ENCODE measurements around the gene ATP6V0B.
A peak's percentile ranks its signal among the peaks of the same experiment; 100 is the strongest.

ATP6V0B gene

DNA sequence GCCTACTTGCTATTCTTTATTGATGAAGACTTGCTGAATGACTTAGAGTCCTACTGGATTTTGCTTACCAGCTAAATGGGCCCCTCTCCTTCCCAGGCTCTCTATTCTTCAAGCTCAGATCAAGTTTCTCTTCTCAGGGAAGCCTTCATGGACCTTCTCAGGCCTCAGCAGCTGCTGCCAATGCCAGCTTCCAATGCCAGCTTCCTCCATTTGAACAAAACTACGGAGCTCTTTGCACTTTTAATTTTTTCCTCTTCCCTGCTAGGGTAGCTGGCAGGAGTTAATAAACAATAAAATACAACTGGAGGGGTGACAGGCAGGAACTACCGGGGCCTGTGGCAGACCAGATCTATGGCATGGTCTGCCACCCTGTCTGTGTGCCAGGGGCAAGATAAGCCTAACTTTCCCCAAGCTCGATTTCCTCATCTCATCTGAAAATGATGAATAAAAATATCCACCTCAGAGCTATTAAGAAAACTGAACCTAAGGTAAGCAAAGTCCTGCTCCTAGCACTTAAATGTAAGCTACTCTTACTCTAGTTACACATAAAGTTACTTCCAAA is 29.0 kb upstream of the ATP6V0B start:
- DNase-seq (ENCODE audit: extremely low read depth in 1 of 2, low read depth in 1 of 2) = no peak

DNA sequence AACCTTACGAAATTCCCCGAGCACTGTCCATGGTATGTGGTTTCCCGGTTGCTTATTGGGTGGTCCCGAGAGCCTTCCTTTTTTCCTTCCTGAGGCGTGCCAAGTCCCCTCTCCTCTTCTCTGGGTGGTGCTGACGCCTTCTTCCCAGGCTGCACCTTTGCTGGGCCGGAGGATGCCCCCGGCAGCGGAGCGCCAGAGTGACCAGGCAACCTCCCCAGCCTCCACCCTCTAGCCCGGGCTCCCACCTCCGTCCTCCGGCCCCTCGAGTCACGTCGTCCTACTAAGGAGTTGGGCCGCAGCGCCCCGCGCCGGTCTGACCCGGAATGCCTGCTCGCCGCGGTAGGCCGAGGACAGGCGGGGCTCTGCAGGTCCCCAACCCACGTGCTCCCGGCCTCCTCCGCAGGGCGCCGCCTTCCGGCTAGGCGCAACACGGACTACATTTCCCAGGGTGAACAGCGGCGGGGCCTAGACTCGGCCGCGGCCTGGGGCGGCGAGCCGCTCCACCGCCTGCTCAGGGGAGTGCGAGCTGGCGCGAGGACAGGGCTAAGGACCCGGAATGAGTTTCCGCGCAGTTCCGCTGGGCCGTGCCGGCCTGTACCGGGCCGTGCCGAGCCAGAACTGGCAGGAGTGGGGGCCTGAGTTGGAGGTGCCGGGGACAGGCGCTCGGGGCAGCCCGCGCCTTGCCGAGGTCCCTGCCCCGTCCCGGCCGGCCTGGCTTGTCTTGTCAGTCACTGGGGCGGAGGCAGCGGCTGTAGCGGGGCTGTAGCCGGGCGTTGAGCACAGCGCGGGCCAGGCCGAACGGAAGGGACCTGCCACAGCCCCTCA is 28.3 kb upstream of the ATP6V0B start, which contains the start of gene IPO13:
Gene IPO13, plus strand, starts transcription at position 715 of the 825 bp plus-strand sequence. CDS start 651 bp downstream, outside the sequence.
- DNase-seq (ENCODE audit: extremely low read depth in 1 of 2, low read depth in 1 of 2) = peak; percentile 90 to 93

- DNase-seq (ENCODE audit: extremely low read depth in 1 of 2, low read depth in 1 of 2) = no peak
These were observed 27.5 kb upstream of the ATP6V0B start for GRCh38 chr1:43947061-43947873.

GRCh38 chr1:43947874-43948437 is 26.8 kb upstream of the ATP6V0B start:
- DNase-seq (ENCODE audit: extremely low read depth in 1 of 2, low read depth in 1 of 2) = no peak

- no peak for DNase-seq (ENCODE audit: extremely low read depth in 1 of 2, low read depth in 1 of 2)
These were observed 25.1 kb upstream of the ATP6V0B start for GRCh38 chr1:43949678-43950077.

DNA sequence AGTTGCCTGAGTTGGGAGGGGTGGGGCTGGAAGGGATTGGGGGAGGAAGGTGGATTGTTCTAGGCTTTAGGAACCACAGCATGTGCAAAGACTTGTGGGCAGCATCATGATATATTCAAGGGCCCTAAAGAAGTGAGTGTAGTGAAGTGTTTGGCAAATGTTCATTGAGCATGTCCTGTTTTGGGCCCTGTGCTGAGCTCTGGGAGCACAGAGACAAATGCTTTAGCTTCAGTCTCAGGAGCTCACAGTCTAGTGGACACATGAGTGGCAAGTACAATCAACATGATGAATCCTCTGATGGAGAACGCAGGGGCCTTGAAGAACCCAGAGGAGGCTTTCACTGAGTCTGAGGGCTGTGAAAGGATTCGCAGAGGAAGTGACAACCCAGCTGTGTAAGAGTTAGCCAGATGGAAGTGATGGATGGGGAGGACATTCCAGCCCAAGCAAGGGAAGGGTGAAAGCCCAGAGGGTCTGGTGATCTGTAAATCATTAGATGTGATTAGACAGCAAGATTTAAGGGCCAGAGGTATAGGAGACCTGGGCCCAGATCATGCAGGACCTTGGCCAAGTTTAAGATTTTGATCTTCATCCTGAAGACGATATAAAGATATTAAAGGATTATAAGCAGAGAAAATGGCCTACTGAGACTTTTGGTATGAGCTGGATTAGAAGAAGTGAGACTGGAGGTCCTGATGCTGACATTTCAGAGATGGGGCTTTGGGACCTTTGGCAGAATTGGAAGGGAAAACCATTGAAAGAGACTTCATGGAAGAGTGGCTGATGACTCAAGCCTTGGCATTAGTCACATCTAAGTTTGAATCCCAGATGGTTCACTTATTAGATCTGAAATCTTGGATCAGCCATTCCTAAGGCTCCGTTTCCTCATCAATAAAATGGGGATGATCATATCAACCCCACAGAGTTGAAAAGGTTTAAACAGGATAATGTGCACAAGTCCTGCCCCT is 23.5 kb upstream of the ATP6V0B start:
- no peak for DNase-seq (ENCODE audit: extremely low read depth in 1 of 2, low read depth in 1 of 2)

GRCh38 chr1:43952731-43953346 is 21.9 kb upstream of the ATP6V0B start:
- no peak for DNase-seq (ENCODE audit: extremely low read depth in 1 of 2, low read depth in 1 of 2)

DNA sequence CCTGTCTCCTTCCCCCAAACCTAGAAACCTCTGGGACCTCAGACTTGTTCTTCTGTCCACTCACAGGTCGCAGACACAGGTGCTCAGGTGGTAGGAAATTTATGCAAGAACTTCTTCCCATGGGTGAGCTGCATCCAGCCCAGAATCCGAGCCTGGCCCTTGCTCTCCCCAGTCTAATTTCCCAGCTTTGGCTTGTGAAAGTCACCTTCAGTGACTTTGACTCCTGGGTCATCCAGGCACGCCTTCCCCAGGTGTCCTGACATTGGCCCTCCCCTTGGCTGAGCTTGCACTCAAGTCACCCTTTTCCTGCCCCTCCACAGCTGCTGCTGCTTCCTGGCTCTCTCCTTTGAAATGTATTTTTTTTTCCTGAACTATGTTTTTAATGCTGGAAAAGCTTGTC is 21.4 kb upstream of the ATP6V0B start:
- DNase-seq (ENCODE audit: extremely low read depth in 1 of 2, low read depth in 1 of 2) = no peak

DNA sequence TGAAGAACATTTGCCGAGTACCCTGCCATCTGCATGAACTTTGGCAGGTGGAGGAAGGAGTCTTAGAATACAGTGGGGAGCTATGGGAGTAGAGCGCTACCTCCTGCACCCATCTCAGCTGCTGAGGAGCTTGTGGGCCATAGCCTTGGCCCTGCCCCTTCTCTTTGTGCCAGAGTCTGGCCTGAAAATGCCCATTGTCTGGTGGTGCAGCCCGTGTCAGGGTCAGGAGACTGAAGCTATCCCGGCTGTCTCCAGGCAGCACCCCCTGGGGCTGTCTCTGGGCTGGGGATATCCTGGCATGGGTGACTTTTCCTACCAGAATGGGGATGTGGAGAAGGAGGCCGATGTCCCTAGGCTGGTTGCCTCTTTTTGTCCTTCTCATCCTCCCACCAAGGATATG is 20.7 kb upstream of the ATP6V0B start:
- no peak for DNase-seq (ENCODE audit: extremely low read depth in 1 of 2, low read depth in 1 of 2)

- DNase-seq (ENCODE audit: extremely low read depth in 1 of 2, low read depth in 1 of 2) = no peak
These were observed 18.5 kb upstream of the ATP6V0B start for GRCh38 chr1:43956234-43956633.

GRCh38 chr1:43957407-43958040 is 17.2 kb upstream of the ATP6V0B start:
- no peak for DNase-seq (ENCODE audit: extremely low read depth in 1 of 2, low read depth in 1 of 2)

- DNase-seq (ENCODE audit: extremely low read depth in 1 of 2, low read depth in 1 of 2) = no peak
These were observed 16.2 kb upstream of the ATP6V0B start for GRCh38 chr1:43958351-43959255.

DNA sequence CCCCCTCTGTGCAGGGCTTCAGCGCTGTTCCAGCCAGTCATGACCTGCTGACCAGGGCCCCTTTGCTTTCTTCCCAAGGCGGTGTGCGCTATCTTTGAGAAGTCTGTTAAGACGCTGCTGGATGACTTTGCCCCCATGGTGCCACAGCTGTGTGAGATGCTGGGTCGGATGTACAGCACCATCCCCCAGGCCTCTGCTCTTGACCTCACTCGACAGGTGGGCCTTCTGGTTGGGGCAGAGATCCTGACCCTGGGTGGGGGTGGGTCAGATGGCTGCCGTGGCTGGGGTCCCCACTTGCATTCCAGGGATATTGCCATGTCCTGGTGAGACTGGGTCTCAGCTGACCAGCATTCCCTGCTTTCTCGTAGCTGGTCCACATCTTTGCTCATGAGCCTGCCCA is 14.0 kb upstream of the ATP6V0B start:
- no peak for DNase-seq (ENCODE audit: extremely low read depth in 1 of 2, low read depth in 1 of 2)

DNA sequence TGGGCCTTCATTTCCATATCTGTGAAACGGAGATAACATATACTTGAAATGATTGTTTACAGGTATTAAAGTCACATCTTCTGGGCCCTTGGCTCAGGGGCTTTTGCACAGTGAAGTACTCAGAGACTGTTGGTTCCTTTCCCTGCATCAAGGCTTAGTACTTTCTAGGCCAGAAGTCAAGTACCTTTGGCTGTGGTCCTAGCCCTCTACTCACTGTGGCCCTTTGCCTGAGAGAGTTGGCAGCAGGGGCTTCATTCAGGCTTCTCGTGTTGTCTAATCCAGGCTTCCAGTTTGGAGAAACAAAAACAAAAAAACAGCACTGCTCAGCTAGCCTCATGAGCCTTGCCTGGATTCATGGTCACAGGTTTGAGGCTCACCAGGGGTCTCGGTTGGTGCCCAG is 13.1 kb upstream of the ATP6V0B start:
- DNase-seq (ENCODE audit: extremely low read depth in 1 of 2, low read depth in 1 of 2) = no peak

DNA sequence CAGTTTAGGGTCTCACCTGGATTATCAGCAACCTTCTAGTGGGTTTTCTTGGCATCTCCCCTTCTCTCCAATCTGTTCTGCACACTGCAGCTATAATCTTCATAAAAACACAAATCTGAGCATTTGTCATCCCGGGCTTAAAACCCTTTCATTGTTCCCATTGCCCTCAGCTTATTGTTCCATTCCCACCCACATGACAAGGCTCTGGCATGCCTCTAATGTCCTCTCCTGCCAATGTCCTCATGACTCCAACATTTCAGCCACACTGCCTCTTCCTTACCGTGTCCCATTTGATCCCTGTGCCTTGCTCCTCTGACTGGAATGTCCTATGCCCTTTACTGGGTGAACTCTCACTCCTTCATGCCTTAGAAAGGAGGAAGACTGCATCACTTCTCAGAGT is 12.4 kb upstream of the ATP6V0B start:
- DNase-seq (ENCODE audit: extremely low read depth in 1 of 2, low read depth in 1 of 2) = no peak

DNA sequence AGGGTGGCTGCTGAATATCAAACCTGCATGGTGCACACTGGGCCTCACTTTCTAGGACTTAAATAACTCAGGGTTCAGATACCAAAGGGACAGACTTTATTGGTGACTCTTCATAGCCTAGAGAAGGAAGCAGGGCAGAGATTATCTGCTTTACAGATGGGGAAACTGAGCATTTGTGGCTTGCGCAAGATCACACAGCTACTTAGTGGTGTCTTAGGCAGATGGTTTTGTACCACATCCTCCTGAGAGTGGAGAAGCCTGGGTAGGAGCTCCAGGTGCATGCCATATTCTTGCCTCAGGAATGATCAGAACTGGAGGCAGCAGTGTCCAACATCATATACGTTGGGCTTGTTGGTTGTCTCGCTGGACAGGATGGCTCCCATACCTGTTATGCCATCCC is 11.8 kb upstream of the ATP6V0B start:
- DNase-seq (ENCODE audit: extremely low read depth in 1 of 2, low read depth in 1 of 2) = no peak

DNA sequence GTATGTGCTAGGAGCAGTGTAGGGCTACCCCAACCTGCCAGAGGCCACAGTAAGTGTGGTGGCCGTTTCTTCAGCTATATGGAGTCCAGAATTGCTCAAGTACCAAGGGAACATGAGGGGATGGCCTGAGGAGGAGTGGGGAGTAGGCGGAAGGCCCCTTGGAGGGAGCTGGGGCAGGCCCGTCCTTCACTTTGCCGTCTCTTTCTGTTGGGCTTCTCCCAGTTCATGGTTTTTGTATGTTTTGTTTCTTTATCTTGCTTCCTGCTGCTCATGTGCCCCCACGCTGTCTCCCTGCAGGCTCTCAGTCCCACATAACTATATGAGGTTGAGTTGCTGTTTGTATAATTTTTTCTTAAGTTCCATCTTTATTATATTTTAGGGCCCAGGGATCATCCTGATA is 10.9 kb upstream of the ATP6V0B start:
- DNase-seq (ENCODE audit: extremely low read depth in 1 of 2, low read depth in 1 of 2) = no peak

GRCh38 chr1:43965316-43965715 is 9.4 kb upstream of the ATP6V0B start:
- no peak for DNase-seq (ENCODE audit: extremely low read depth in 1 of 2, low read depth in 1 of 2)
